BLaER1 (cell line): ENCODE results near the gene POMT1.
"Not testable (repeated sequence)": the region's sequence is repeated elsewhere in the genome, so short reads cannot be mapped to it uniquely, and the experiment has no call there.

Experiments
- H3K27ac ChIP-seq: shearing (Covaris generic); formaldehyde crosslinking; 2 replicates; pipeline ENCODE4 v1.8.1; 2022
- H3K27me3 ChIP-seq: shearing (Covaris generic); formaldehyde crosslinking; 2 replicates; pipeline ENCODE4 v1.8.1; 2022
- H3K36me3 ChIP-seq: shearing (Covaris generic); formaldehyde crosslinking; 2 replicates; pipeline ENCODE4 v1.8.1; 2022
- H3K4me1 ChIP-seq: shearing (Covaris generic); formaldehyde crosslinking; 2 replicates; pipeline ENCODE4 v1.8.1; 2022
- H3K4me2 ChIP-seq: shearing (Covaris generic); formaldehyde crosslinking; 2 replicates; pipeline ENCODE4 v1.8.1; 2022
- H3K4me3 ChIP-seq: shearing (Covaris generic); formaldehyde crosslinking; 2 replicates; pipeline ENCODE4 v1.8.1; 2022
- H3K9ac ChIP-seq: shearing (Covaris generic); formaldehyde crosslinking; 2 replicates; pipeline ENCODE4 v1.8.1; 2022
- H3K9me3 ChIP-seq: shearing (Covaris generic); formaldehyde crosslinking; 2 replicates; pipeline ENCODE4 v1.8.1; 2022
- H4K20me1 ChIP-seq: shearing (Covaris generic); formaldehyde crosslinking; 2 replicates; pipeline ENCODE4 v1.8.1; 2022
- Cebpa-rat ChIP-seq: shearing (Covaris generic); IDR thresholded peaks from 2 replicates; pipeline ENCODE4 v1.8.1; 2022

Gene POMT1

DNA sequence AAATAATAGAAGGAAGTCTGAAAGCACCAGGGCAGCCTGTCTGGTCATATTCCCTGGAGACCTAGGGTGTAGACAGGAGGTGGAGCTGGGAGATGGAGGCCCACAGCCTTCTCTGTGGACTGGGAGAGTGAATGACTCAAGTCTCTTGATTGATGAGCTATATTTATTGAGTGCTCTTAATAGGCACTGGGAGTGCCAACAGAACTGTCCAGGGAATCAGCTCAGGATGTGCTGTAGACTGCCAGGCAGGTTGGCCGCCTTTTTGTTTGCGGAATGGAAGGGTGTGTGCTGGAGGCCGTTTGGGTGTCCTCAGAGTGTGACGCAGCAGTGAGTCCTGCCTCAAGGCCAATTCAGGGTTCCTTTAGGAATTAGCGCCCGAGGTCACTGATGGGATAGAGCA lies 33.4 kb upstream of the POMT1 start:
- H4K20me1 ChIP-seq, result peaks cover 100% of the 10 kb centered on the region

DNA sequence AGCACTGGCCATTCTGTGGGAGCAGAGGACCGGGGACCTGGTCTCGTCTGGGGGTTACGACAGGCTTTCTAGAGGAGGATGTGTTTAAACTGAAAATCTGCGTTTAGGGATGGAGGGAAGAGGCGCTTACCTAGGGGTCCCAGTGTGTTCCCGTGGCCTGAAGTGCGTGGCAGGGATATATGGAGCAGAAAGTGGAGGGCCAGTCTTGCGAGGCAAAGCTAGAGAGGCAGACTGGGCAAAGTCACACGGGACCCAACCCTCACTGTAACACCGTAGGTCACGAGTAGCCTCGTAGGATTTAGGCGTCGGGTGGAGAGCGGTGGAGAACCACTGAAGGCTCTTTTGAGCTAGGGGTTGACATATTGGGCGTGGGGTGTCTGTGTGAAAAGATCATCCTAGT lies 32.8 kb upstream of the POMT1 start:
- Histone ChIP-seq H3K27me3 (no peaks in the 10 kb centered on the region), H3K36me3 (peaks cover 100% of the 10 kb centered on the region), H3K9me3 (no peaks in the 10 kb centered on the region), H3K4me3 (no peak overlapping the region), H3K9ac (no peak overlapping the region), H3K4me2 (no peak overlapping the region), H3K27ac (no peak overlapping the region), H3K4me1 (no peaks in the 10 kb centered on the region), H4K20me1 (peaks cover 100% of the 10 kb centered on the region)
- no peak for TF ChIP-seq Cebpa-rat

More for the DNA sequence above, 33.4 kb upstream of the POMT1 start:
- no peak overlapping the region for H3K9ac ChIP-seq
- no peak overlapping the region for H3K4me2 ChIP-seq
- H3K27me3 ChIP-seq, result no peaks in the 10 kb centered on the region
- no peak overlapping the region for H3K27ac ChIP-seq
- no peak for TF ChIP-seq Cebpa-rat
- no peaks in the 10 kb centered on the region for H3K4me1 ChIP-seq
- H3K9me3 ChIP-seq, result no peaks in the 10 kb centered on the region
- H3K36me3 ChIP-seq, result peaks cover 100% of the 10 kb centered on the region
- no peak overlapping the region for H3K4me3 ChIP-seq

DNA sequence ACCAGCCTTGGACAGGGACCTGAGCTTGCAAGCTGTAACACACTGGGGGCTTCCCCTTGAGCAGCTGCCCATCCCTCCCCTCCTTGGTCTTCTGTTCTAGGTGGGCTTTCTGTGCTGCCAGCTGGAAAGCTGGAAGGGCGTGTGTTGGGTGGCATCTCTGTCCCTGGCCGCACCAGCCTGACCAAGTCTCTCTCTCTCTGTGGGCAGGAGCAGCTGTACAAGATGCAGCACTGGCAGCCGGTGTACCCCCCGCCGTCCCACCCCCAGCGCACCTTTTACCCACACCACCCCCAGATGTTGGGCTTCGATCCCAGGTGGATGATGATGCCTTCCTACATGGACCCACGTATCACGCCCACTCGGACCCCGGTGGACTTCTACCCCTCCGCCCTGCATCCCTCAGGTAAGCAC lies 32.1 kb upstream of the POMT1 start:
- peaks cover 100% of the 10 kb centered on the region for H3K36me3 ChIP-seq
- no peak overlapping the region for H3K4me2 ChIP-seq
- no peak overlapping the region for H3K9ac ChIP-seq
- no peak for TF ChIP-seq Cebpa-rat
- H3K9me3 ChIP-seq, result no peaks in the 10 kb centered on the region
- no peak overlapping the region for H3K27ac ChIP-seq
- peaks cover 100% of the 10 kb centered on the region for H4K20me1 ChIP-seq
- H3K27me3 ChIP-seq, result no peaks in the 10 kb centered on the region
- H3K4me3 ChIP-seq, result no peak overlapping the region
- no peaks in the 10 kb centered on the region for H3K4me1 ChIP-seq

DNA sequence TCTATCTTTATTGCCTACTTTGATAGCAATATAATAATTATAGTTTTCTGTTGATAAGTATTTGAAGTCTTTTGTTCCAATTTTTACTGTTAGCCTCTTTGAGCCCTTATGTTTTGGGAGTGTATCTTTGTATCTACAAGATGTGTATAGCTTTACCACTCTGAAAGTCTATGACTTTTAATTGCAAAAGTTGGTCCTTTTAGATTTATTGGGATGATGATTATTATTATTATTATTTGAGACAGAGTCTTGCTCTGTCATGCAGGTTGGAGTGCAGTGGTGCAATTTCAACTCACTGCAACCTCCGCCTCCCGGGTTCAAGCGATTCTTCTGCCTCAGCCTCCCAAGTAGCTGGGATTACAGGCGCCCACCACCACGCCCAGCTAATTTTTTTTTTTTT lies 30.6 kb upstream of the POMT1 start:
- not testable (repeated sequence) for H3K4me2 ChIP-seq, H3K27me3 ChIP-seq, H3K9ac ChIP-seq, H3K9me3 ChIP-seq, H3K27ac ChIP-seq, H3K4me1 ChIP-seq, H3K4me3 ChIP-seq
- Histone ChIP-seq H4K20me1 (peaks cover 100% of the 10 kb centered on the region), H3K36me3 (peaks cover 100% of the 10 kb centered on the region)

DNA sequence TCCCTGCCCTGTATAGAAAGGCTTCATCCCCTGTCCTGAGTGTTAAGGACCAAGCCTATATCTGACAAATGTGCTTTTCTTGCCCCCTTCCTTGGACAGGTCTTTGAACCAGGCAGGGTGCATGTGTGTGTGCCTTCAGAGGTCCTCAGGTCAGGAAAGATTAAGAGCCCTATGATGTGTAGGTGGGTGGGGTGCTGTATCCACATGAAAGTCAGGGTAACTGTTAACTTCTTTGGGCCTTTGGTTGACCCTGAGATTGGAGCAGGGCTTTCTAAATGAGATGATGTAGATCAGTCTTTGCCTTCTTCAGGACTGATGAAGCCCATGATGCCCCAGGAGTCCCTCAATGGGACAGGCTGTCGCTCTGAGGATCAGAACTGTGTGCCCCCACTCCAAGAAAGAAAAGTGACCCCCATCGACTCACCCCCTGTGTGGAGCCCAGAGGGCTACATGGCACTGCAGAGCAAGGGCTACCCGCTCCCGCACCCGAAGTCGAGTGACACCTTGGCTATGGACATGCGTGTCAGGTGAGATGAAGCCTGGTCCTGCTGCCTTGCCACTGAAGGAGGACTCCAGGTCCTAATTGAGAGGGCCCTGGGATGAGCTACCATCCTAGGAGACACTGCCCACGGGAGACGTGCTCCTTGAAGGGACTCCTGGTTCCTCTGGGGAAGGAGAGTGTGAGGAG lies 29.4 kb upstream of the POMT1 start:
- Histone ChIP-seq H3K27me3 (no peaks in the 10 kb centered on the region), H3K36me3 (peaks cover 100% of the 10 kb centered on the region), H3K4me1 (no peaks in the 10 kb centered on the region), H4K20me1 (peaks cover 100% of the 10 kb centered on the region), H3K9ac (no peak overlapping the region), H3K27ac (no peak overlapping the region), H3K9me3 (no peaks in the 10 kb centered on the region), H3K4me2 (no peak overlapping the region), H3K4me3 (no peak overlapping the region)
- TF ChIP-seq Cebpa-rat, result no peak

DNA sequence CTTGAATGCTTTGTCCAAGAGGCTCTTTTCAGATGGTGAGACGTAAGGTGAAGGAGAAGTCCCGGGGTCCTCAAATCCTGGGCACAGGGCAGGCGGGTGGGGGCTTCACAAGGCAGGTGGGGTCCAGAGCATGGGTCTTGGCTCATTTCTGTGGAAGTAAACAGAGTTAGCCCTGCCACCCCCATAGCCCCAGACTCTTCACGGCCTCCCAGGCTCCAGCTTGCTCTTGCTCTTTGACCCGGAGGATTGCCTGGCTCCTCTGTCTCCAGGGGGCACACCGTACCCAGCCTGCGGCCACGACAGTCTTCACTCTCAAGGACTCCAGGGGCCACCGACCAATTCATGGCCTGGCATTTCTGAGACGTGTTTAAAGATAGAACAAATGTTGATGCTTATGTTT lies 28.8 kb upstream of the POMT1 start:
- peaks cover 100% of the 10 kb centered on the region for H3K36me3 ChIP-seq
- no peak overlapping the region for H3K4me3 ChIP-seq
- peaks cover 100% of the 10 kb centered on the region for H4K20me1 ChIP-seq
- H3K4me1 ChIP-seq, result no peaks in the 10 kb centered on the region
- no peak for TF ChIP-seq Cebpa-rat
- no peak overlapping the region for H3K27ac ChIP-seq
- H3K4me2 ChIP-seq, result no peak overlapping the region
- H3K9me3 ChIP-seq, result no peaks in the 10 kb centered on the region
- H3K9ac ChIP-seq, result no peak overlapping the region
- no peaks in the 10 kb centered on the region for H3K27me3 ChIP-seq

DNA sequence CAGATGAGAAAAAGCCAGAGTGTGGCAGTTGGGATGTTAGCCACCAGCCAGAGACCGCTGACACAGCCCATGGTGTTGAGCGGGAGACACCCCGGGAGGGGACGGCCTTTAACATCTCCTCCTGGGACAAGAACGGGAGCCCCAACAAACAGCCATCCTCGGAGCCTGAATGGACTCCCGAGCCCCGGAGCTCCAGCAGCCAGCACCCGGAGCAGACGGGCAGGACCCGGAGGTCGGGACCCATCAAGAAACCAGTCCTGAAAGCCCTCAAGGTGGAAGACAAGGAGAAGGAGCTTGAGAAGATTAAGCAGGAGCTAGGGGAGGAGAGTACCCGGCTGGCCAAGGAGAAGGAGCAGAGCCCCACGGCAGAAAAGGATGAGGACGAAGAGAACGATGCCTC lies 28.0 kb upstream of the POMT1 start:
- Histone ChIP-seq H3K27me3 (no peaks in the 10 kb centered on the region), H3K9me3 (no peaks in the 10 kb centered on the region), H3K4me3 (no peak overlapping the region), H3K4me2 (no peak overlapping the region), H3K4me1 (no peaks in the 10 kb centered on the region), H3K9ac (no peak overlapping the region), H3K27ac (no peak overlapping the region), H4K20me1 (peaks cover 100% of the 10 kb centered on the region), H3K36me3 (peaks cover 100% of the 10 kb centered on the region)
- TF ChIP-seq Cebpa-rat, result no peak

DNA sequence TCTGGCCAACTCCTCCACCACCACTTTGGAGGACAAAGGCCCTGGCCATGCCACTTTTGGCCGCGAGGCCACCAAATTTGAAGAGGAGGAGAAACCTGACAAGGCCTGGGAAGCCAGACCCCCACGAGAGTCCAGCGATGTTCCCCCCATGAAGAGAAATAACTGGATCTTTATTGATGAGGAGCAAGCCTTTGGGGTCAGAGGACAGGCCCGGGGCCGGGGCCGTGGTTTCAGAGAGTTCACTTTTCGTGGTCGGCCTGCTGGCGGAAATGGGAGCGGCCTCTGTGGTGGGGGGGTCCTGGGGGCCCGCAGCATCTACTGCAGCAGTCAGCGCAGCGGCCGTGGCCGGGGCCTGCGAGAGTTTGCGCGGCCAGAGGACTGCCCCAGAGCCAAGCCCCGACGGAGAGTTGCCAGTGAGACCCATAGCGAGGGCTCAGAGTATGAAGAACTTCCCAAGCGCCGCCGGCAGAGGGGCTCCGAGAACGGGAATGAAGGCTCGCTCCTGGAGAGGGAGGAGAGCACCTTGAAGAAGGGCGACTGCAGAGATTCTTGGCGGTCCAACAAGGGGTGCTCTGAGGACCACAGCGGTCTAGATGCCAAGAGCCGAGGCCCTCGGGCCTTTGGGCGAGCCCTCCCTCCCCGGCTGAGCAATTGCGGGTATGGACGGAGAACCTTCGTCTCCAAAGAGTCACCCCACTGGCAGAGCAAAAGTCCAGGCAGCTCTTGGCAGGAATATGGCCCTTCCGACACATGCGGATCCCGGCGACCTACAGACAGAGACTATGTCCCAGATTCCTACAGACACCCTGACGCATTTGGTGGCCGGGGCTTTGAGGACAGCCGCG lies 27.4 kb upstream of the POMT1 start:
- H3K9me3 ChIP-seq, result no peaks in the 10 kb centered on the region
- H3K9ac ChIP-seq, result no peak overlapping the region
- no peak for TF ChIP-seq Cebpa-rat
- H3K4me3 ChIP-seq, result no peak overlapping the region
- H3K4me2 ChIP-seq, result no peak overlapping the region
- no peak overlapping the region for H3K27ac ChIP-seq
- H3K27me3 ChIP-seq, result no peaks in the 10 kb centered on the region
- peaks cover 100% of the 10 kb centered on the region for H3K36me3 ChIP-seq
- H4K20me1 ChIP-seq, result peaks cover 100% of the 10 kb centered on the region
- no peaks in the 10 kb centered on the region for H3K4me1 ChIP-seq

DNA sequence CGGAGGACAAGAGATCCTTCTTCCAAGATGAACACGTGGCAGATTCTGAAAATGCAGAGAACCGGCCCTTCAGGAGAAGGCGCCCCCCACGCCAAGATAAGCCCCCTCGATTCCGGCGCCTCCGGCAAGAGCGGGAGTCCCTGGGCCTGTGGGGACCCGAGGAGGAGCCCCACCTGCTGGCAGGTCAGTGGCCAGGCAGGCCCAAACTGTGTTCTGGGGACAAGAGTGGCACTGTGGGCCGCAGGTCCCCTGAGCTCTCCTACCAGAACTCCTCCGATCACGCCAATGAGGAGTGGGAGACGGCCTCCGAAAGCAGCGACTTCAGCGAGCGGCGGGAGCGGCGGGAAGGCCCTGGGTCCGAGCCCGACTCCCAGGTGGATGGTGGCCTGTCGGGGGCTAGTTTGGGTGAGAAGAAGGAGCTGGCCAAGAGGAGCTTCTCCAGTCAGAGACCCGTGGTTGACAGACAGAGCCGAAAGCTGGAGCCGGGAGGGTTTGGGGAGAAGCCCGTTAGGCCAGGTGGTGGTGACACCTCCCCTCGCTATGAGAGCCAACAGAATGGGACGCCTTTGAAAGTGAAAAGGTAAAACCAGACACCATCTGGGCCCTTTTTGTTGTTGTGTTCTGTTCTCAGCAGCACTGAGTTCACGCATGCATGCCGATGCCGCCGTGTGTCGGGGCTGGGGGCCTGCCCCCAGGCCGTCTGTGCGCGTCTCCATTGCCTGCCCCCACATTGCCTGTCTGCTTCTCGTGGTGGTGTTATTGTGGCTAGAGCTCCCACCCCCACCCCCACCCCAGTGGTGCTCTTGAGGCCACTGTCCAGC lies 26.6 kb upstream of the POMT1 start:
- H3K27me3 ChIP-seq, result no peaks in the 10 kb centered on the region
- H3K9ac ChIP-seq, result no peak overlapping the region
- H3K36me3 ChIP-seq, result peaks cover 100% of the 10 kb centered on the region
- peaks cover 100% of the 10 kb centered on the region for H4K20me1 ChIP-seq
- no peak overlapping the region for H3K4me3 ChIP-seq
- no peak overlapping the region for H3K27ac ChIP-seq
- no peaks in the 10 kb centered on the region for H3K4me1 ChIP-seq
- no peak overlapping the region for H3K4me2 ChIP-seq
- TF ChIP-seq Cebpa-rat, result no peak
- no peaks in the 10 kb centered on the region for H3K9me3 ChIP-seq

DNA sequence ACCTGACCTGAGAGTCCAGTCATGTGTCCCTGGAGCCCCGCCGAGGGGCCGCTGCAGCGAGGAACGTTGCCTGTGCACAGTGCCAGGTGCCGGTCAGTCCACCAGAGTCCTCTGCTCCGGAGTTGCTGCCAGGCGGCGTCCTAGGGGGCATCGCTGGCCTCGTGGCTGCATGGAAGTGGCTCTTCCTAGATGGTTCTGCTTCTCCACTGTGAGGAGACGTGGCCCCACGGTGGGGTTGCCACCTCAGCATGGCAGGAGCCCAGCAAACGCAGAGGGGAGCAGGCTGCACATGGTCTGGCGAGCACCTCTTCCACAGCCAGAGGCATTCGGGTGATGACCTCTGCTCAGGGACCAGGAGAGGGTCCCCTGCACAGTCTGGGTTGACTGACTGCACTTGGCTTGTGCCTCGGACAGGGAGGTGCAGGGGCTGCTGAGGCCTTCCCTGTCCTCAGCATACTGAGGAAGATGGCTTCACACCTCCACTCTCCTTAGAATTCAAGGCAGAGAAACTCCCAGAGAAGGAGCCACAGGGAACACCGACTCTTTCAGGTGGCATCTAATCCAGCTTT lies 25.9 kb upstream of the POMT1 start:
- peaks cover 100% of the 10 kb centered on the region for H3K36me3 ChIP-seq
- H3K9ac ChIP-seq, result no peak overlapping the region
- H3K4me2 ChIP-seq, result no peak overlapping the region
- H3K9me3 ChIP-seq, result no peaks in the 10 kb centered on the region
- no peak overlapping the region for H3K27ac ChIP-seq
- no peaks in the 10 kb centered on the region for H3K27me3 ChIP-seq
- H4K20me1 ChIP-seq, result peaks cover 100% of the 10 kb centered on the region
- H3K4me1 ChIP-seq, result no peaks in the 10 kb centered on the region
- TF ChIP-seq Cebpa-rat, result no peak
- no peak overlapping the region for H3K4me3 ChIP-seq
